H1 (cell line): Measurements from ENCODE around the gene CDCP1. TPM values are rescaled to one million over a fixed set of nuclear protein-coding genes. Genes with fewer than 3 reads are reported as not detected.

Experiments used
- CTCF ChIA-PET: fragments of 300-600 bp; sonication (Branson Sonifier 250); formaldehyde crosslinking; loops from one replicate; lab custom pipeline; 2021; ENCODE audit not compliant: partially characterized antibody; lab: Charles Lee
- POLR2A ChIA-PET: fragments of 300-600 bp; sonication (Branson Sonifier 250); formaldehyde crosslinking; loops from one replicate; lab custom pipeline; 2021; ENCODE audit warnings: inconsistent platforms; ENCODE audit not compliant: partially characterized antibody; lab: Charles Lee
- DNase-seq, 2 experiments: peaks; one replicate each; pipeline versions ENCODE4 v3.0.0 to v3.0.0-alpha.2; 2010 to 2022; ENCODE audit warnings: low spot score in 2 of 2, low read depth in 1 of 2, mixed read lengths in 1 of 2
- FAIRE-seq: peaks from 2 replicates; lab custom pipeline; 2011; peaks lifted over from hg19 to GRCh38; lab: Jason Lieb, UNC
- H2AFZ ChIP-seq: 2 replicates; pipeline ENCODE4 v1.8.1; 2012; ENCODE audit warnings: low read length, inconsistent platforms
- H2AK5ac ChIP-seq: 2 replicates; pipeline ENCODE4 v1.6.1; 2013; ENCODE audit warnings: low read depth, low read length
- H2BK120ac ChIP-seq: replicated peaks from 2 replicates; pipeline ENCODE3; 2013; ENCODE audit warnings: low read depth, low read length, inconsistent platforms
- H2BK12ac ChIP-seq: 2 replicates; pipeline ENCODE4 v1.6.1; 2013; ENCODE audit warnings: low read depth, low read length
- H2BK15ac ChIP-seq: 2 replicates; pipeline ENCODE4 v1.6.1; 2013; ENCODE audit warnings: low read length
- H2BK20ac ChIP-seq: 2 replicates; pipeline ENCODE4 v1.6.1; 2013; ENCODE audit warnings: low read length
- H2BK5ac ChIP-seq: 2 replicates; pipeline ENCODE4 v1.6.1; 2013; ENCODE audit warnings: low read depth, low read length
- H3K14ac ChIP-seq: 2 replicates; pipeline ENCODE4 v1.6.1; 2013; ENCODE audit warnings: inconsistent platforms; ENCODE audit not compliant: insufficient read length
- H3K18ac ChIP-seq: 2 replicates; pipeline ENCODE4 v1.6.1; 2013; ENCODE audit warnings: low read length; ENCODE audit errors: extremely low read depth
- H3K23ac ChIP-seq: 2 replicates; pipeline ENCODE4 v1.6.1; 2013; ENCODE audit warnings: inconsistent platforms; ENCODE audit not compliant: insufficient read length
- H3K23me2 ChIP-seq: 2 replicates; pipeline ENCODE4 v1.6.1; 2013; ENCODE audit warnings: low read depth, low read length
- H3K27ac ChIP-seq: 2 replicates; pipeline ENCODE4 v1.6.1; 2011; ENCODE audit warnings: low read depth, low read length, inconsistent platforms
- H3K27me3 ChIP-seq, 4 experiments: replicated peaks in 1 of 4; 1 replicate in 1 of 4; 2 replicates in 3 of 4; pipeline versions ENCODE4 v1.6.1 to v1.8.1; 2011 to 2013; ENCODE audit warnings: low read length in 3 of 4, mild to moderate bottlenecking in 3 of 4, inconsistent platforms in 2 of 4, mixed read lengths in 2 of 4, moderate library complexity in 1 of 4; ENCODE audit not compliant: control insufficient read depth in 3 of 4, insufficient read depth in 3 of 4; ENCODE audit errors: extremely low read depth in 1 of 4
- H3K36me3 ChIP-seq, 4 experiments: 2 replicates each; pipeline versions ENCODE4 v1.6.1 to v1.8.1; 2011 to 2013; ENCODE audit warnings: mild to moderate bottlenecking in 4 of 4, low read length in 3 of 4, moderate library complexity in 2 of 4, control low read depth in 1 of 4, inconsistent platforms in 1 of 4; ENCODE audit not compliant: insufficient read depth in 4 of 4, control insufficient read depth in 2 of 4
- H3K4ac ChIP-seq: replicated peaks from 2 replicates; pipeline ENCODE3; 2013; ENCODE audit warnings: low read length, low read depth, mixed read lengths, inconsistent platforms; ENCODE audit not compliant: insufficient read length
- H3K4me1 ChIP-seq, 4 experiments: replicated peaks in 1 of 4; 1 replicate in 1 of 4; 2 replicates in 3 of 4; pipeline versions ENCODE4 v1.6.1 to v1.8.1; 2011 to 2013; ENCODE audit warnings: low read length in 3 of 4, inconsistent platforms in 2 of 4, mixed read lengths in 1 of 4; ENCODE audit not compliant: insufficient read depth in 4 of 4, control insufficient read depth in 3 of 4
- H3K4me2 ChIP-seq, 2 experiments: 2 replicates each; pipeline versions ENCODE4 v1.6.1 to v1.8.1; 2011 to 2013; ENCODE audit warnings: low read depth in 2 of 2, low read length in 2 of 2, control low read depth in 1 of 2, inconsistent platforms in 1 of 2, mild to moderate bottlenecking in 1 of 2; ENCODE audit not compliant: insufficient read depth in 1 of 2
- H3K4me3 ChIP-seq, 4 experiments: fragments of 200-600, 300-600 bp in 1 of 4; sonication (generic), shearing (Covaris generic), sonication (Bioruptor Twin) in 1 of 4; 2 replicates each; pipeline versions ENCODE4 v1.5.1 to v1.8.1; 2011 to 2016; ENCODE audit warnings: low read length in 4 of 4, low read depth in 3 of 4, control low read depth in 2 of 4, inconsistent platforms in 2 of 4, mild to moderate bottlenecking in 2 of 4, mixed read lengths in 1 of 4, moderate library complexity in 1 of 4; ENCODE audit not compliant: insufficient read depth in 2 of 4; ENCODE audit errors: extremely low read depth in 1 of 4
- H3K56ac ChIP-seq: replicated peaks from 2 replicates; pipeline ENCODE3; 2013; ENCODE audit warnings: low read depth, mild to moderate bottlenecking, mixed read lengths, low read length, inconsistent platforms; ENCODE audit not compliant: insufficient read length
- H3K79me1 ChIP-seq: 2 replicates; pipeline ENCODE4 v1.6.1; 2013; ENCODE audit warnings: low read depth, low read length, control low read depth
- H3K79me2 ChIP-seq, 2 experiments: 2 replicates each; pipeline versions ENCODE4 v1.6.1 to v1.8.1; 2012 to 2013; ENCODE audit warnings: low read length in 2 of 2, mild to moderate bottlenecking in 2 of 2, inconsistent platforms in 1 of 2; ENCODE audit not compliant: insufficient read depth in 2 of 2, control insufficient read depth in 1 of 2
- H3K9ac ChIP-seq, 4 experiments: replicated peaks in 1 of 4; 1 replicate in 1 of 4; 2 replicates in 3 of 4; pipeline versions ENCODE4 v1.6.1 to v1.8.1; 2011 to 2013; ENCODE audit warnings: low read depth in 3 of 4, low read length in 3 of 4, control low read depth in 2 of 4, mild to moderate bottlenecking in 2 of 4, moderate library complexity in 2 of 4, inconsistent platforms in 1 of 4; ENCODE audit errors: extremely low read depth in 1 of 4
- H3K9me3 ChIP-seq, 2 experiments: 2 replicates each; pipeline versions ENCODE4 v1.6.1 to v1.8.1; 2012 to 2013; ENCODE audit warnings: mild to moderate bottlenecking in 2 of 2, moderate library complexity in 2 of 2, control low read depth in 1 of 2, inconsistent platforms in 1 of 2, low read depth in 1 of 2, low read length in 1 of 2, mixed read lengths in 1 of 2; ENCODE audit not compliant: insufficient read depth in 2 of 2
- H4K20me1 ChIP-seq, 2 experiments: replicated peaks in 1 of 2; 2 replicates each; pipeline versions ENCODE3 to v1.8.1; 2011 to 2013; ENCODE audit warnings: inconsistent platforms in 2 of 2, low read length in 2 of 2, mild to moderate bottlenecking in 1 of 2; ENCODE audit not compliant: insufficient read depth in 2 of 2, control insufficient read depth in 1 of 2
- H4K5ac ChIP-seq: 2 replicates; pipeline ENCODE4 v1.6.1; 2013; ENCODE audit warnings: low read length, low read depth, mixed read lengths, inconsistent platforms; ENCODE audit not compliant: insufficient read length
- H4K8ac ChIP-seq: 2 replicates; pipeline ENCODE4 v1.8.0; 2013; ENCODE audit warnings: mild to moderate bottlenecking, moderate library complexity, low read length, inconsistent platforms; ENCODE audit not compliant: insufficient read depth; ENCODE audit errors: extremely low read depth
- H4K91ac ChIP-seq: replicated peaks from 2 replicates; pipeline ENCODE3; 2013; ENCODE audit warnings: low read length, mixed read lengths, inconsistent platforms; ENCODE audit not compliant: insufficient read length
- ATF3 ChIP-seq: IDR thresholded peaks from 2 replicates; pipeline ENCODE4 v1.6.1; 2011; ENCODE audit warnings: low read depth, mild to moderate bottlenecking, low read length; ENCODE audit not compliant: insufficient read depth
- BACH1 ChIP-seq: IDR thresholded peaks from 2 replicates; pipeline ENCODE4 v1.6.1; 2012; ENCODE audit warnings: low read length, improper control_type of control experiment
- CEBPB ChIP-seq: IDR thresholded peaks from 2 replicates; pipeline ENCODE4 v1.6.1; 2012; ENCODE audit warnings: low read depth, low read length
- E2F6 ChIP-seq: IDR thresholded peaks from 2 replicates; pipeline ENCODE4 v1.6.1; 2012; ENCODE audit warnings: inconsistent platforms
- FOSL1 ChIP-seq: IDR thresholded peaks from 2 replicates; pipeline ENCODE4 v1.6.1; 2011; ENCODE audit warnings: mild to moderate bottlenecking, low read depth, low read length, moderate library complexity; ENCODE audit not compliant: insufficient read depth
- GABPA ChIP-seq: IDR thresholded peaks from 2 replicates; pipeline ENCODE4 v1.6.1; 2011; ENCODE audit warnings: mild to moderate bottlenecking, low read length, moderate library complexity, borderline replicate concordance; ENCODE audit not compliant: insufficient read depth
- GTF2F1 ChIP-seq: IDR thresholded peaks from 2 replicates; pipeline ENCODE4 v1.6.1; 2012; ENCODE audit warnings: low read depth, low read length, improper control_type of control experiment, borderline replicate concordance
- HDAC2 ChIP-seq, 2 experiments: fragments of 300-600 bp in 1 of 2; sonication (generic) in 1 of 2; IDR thresholded peaks; 2 replicates each; pipeline ENCODE4 v1.6.1; 2011 to 2012; ENCODE audit warnings: low read depth in 2 of 2, low read length in 2 of 2, mild to moderate bottlenecking in 2 of 2, moderate library complexity in 2 of 2, borderline replicate concordance in 1 of 2, inconsistent platforms in 1 of 2
- POU5F1 ChIP-seq: IDR thresholded peaks from 2 replicates; pipeline ENCODE4 v1.6.1; 2011; ENCODE audit warnings: low read depth, mild to moderate bottlenecking, low read length, moderate library complexity
- RFX5 ChIP-seq: IDR thresholded peaks from 2 replicates; pipeline ENCODE4 v1.6.1; 2011; ENCODE audit warnings: low read depth, low read length, improper control_type of control experiment, borderline replicate concordance
- TEAD4 ChIP-seq: IDR thresholded peaks from 2 replicates; pipeline ENCODE4 v1.6.1; 2012; ENCODE audit warnings: low read depth, low read length, inconsistent platforms, mixed read lengths
- WGBS, 2 experiments: shearing (Covaris generic) in 1 of 2; methylation state at CpG; one replicate each; pipeline versions ENCODE4 v1.1.6 to v1.1.7; 2013 to 2015; ENCODE audit warnings: low lambda C conversion rate in 2 of 2, mixed read lengths in 2 of 2, inconsistent platforms in 1 of 2, low coverage in 1 of 2, missing lambda C conversion rate in 1 of 2; ENCODE audit not compliant: insufficient replicate concordance in 2 of 2, insufficient coverage in 1 of 2, insufficient read length in 1 of 2; ENCODE audit errors: extremely low coverage in 1 of 2, missing lambda C conversion rate in 1 of 2; 5-methylcytosine and 5-hydroxymethylcytosine counted together
- polyA plus RNA-seq, 7 experiments: library from polyadenylated mRNA; depleted of rRNA in 3 of 7; stranded (reverse) in 5 of 7; unstranded in 2 of 7; fragments of >200 nt in 5 of 7; fragments of 200-250 nt in 2 of 7; gene quantifications; 1 replicate in 5 of 7; 2 replicates in 1 of 7; 4 replicates in 1 of 7; pipeline versions ENCODE4 v1.2.1 to v1.2.3, GENCODE V29; 2011 to 2013; ENCODE audit warnings: missing spikeins in 2 of 7, mixed read lengths in 2 of 7
- total RNA-seq: library from RNA; stranded (reverse); fragmentation: NEBNext Ultra II Directional; extraction: Animal tissue kit (Norgen Biotek cat#: 25700); gene quantifications from 2 replicates; pipeline ENCODE4 v1.2.1, GENCODE V29; 2021

Gene CDCP1
- total and polyA plus RNA-seq, 2 of the 8 experiments (the other 6 are each of a cell fraction or from before 2014, with no cell fraction given), result 10.0 to 23.3 TPM

- CTCF ChIA-PET, result interaction anchor here (1.2 kb wide), 2 partner anchors 22 to 60 kb away, joined by 4 to 5 read pairs; no protein-coding TSS in a partner anchor
- Histone ChIP-seq H4K91ac (no peak overlapping the region), H4K5ac (no peak overlapping the region), H3K27me3 (no peaks in the 10 kb centered on the region; a peak in 1 of 7 replicates), H2AK5ac (no peak overlapping the region), H2BK5ac (no peak overlapping the region), H3K23ac (no peak overlapping the region), H3K14ac (no peak overlapping the region), H3K4me3 (no peak overlapping the region), H3K4me2 (no peak overlapping the region), H3K79me2 (no peaks in the 10 kb centered on the region), H4K8ac (no peak overlapping the region), H3K23me2 (no peaks in the 10 kb centered on the region), H2BK120ac (no peak overlapping the region), H2BK15ac (no peak overlapping the region), H3K56ac (no peak overlapping the region), H3K18ac (no peak overlapping the region), H3K9ac (no peak overlapping the region), H2BK12ac (no peak overlapping the region), H3K79me1 (no peaks in the 10 kb centered on the region), H3K36me3 (peaks cover 0 to 4% (median 2%) of the 10 kb centered on the region in 4 experiments; a peak in 4 of 8 replicates), H3K27ac (no peak overlapping the region), H4K20me1 (peaks cover 0 to 4% of the 10 kb centered on the region in 2 experiments), H2AFZ (no peak overlapping the region), H3K9me3 (no peaks in the 10 kb centered on the region), H3K4me1 (no peaks in the 10 kb centered on the region), H3K4ac (no peak overlapping the region), H2BK20ac (no peak overlapping the region)
- POLR2A ChIA-PET, result no interaction called here
- 89% methylated on average over 3 of the region's 3 CpGs; no CpG with 5 or more reads in 1 of the 2 experiments for WGBS, 2 experiments
- no peak for DNase-seq
- TF ChIP-seq POU5F1 (no peak), GABPA (no peak), BACH1 (no peak), FOSL1 (no peak), RFX5 (no peak), CEBPB (no peak), TEAD4 (no peak), ATF3 (no peak), HDAC2 (IDR thresholded peaks at IDR 0.05; ENCODE audit: borderline replicate concordance in 1 of 2, low read depth in 2 of 2, low read length in 2 of 2) (no peak), E2F6 (no peak), GTF2F1 (no peak)
- FAIRE-seq, result no peak
Observed at GRCh38 chr3:45100981-45101407, 45.2 kb downstream of the CDCP1 start.
